Measurements from ENCODE around the gene PIK3C2G. TPM values are rescaled to one million over a fixed set of nuclear protein-coding genes. Genes with fewer than 3 reads are reported as not detected.

PIK3C2G gene
- total and polyA plus RNA-seq, 10 of the 15 experiments (the other 5 are each of a cell fraction or from before 2014, with no cell fraction given) = not detected

DNA sequence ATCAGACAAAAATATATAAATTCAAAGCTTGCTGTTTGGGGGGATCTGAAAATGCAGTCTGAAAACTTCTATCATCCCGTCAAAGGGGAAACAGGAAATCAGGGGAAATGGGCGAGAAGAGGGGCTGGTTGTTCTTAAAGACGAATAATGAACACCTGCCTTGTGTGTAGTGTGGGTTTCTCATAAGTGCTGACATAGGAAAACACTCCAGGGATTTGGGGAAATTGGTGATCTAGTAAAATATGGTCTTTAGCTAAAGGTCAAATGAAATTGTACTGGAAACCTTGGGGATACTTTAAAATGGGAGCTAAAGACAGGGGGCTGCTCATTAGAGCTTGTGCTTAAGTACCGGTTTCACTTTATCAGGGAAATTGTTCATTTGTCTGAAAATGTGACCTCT is 39.6 kb upstream of the PIK3C2G start (continued):
- TF ChIP-seq RELA (IDR thresholded peaks at IDR 0.05; ENCODE audit: borderline replicate concordance, partially characterized antibody) (no peak), NR2C2 (IDR thresholded peaks at IDR 0.05; ENCODE audit: borderline replicate concordance, control insufficient read depth, insufficient read length, low read depth) (no peak), CHD1 (IDR thresholded peaks at IDR 0.05; ENCODE audit: low read depth, low read length) (no peak), TCF3 (IDR thresholded peaks at IDR 0.05; ENCODE audit: borderline replicate concordance, insufficient read depth, low read depth, low read length) (no peak)
- TF ChIP-seq, protein P1, sequence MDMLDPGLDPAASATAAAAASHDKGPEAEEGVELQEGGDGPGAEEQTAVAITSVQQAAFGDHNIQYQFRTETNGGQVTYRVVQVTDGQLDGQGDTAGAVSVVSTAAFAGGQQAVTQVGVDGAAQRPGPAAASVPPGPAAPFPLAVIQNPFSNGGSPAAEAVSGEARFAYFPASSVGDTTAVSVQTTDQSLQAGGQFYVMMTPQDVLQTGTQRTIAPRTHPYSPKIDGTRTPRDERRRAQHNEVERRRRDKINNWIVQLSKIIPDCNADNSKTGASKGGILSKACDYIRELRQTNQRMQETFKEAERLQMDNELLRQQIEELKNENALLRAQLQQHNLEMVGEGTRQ (IDR thresholded peaks at IDR 0.05; ENCODE audit: borderline replicate concordance, low read depth, low read length) = no peak
- TF ChIP-seq, protein P2, sequence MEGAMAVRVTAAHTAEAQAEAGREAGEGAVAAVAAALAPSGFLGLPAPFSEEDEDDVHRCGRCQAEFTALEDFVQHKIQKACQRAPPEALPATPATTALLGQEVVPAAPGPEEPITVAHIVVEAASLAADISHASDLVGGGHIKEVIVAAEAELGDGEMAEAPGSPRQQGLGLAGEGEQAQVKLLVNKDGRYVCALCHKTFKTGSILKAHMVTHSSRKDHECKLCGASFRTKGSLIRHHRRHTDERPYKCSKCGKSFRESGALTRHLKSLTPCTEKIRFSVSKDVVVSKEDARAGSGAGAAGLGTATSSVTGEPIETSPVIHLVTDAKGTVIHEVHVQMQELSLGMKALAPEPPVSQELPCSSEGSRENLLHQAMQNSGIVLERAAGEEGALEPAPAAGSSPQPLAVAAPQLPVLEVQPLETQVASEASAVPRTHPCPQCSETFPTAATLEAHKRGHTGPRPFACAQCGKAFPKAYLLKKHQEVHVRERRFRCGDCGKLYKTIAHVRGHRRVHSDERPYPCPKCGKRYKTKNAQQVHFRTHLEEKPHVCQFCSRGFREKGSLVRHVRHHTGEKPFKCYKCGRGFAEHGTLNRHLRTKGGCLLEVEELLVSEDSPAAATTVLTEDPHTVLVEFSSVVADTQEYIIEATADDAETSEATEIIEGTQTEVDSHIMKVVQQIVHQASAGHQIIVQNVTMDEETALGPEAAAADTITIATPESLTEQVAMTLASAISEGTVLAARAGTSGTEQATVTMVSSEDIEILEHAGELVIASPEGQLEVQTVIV (IDR thresholded peaks at IDR 0.05; ENCODE audit: borderline replicate concordance, partially characterized antibody) = no peak
- TF ChIP-seq, protein P3, sequence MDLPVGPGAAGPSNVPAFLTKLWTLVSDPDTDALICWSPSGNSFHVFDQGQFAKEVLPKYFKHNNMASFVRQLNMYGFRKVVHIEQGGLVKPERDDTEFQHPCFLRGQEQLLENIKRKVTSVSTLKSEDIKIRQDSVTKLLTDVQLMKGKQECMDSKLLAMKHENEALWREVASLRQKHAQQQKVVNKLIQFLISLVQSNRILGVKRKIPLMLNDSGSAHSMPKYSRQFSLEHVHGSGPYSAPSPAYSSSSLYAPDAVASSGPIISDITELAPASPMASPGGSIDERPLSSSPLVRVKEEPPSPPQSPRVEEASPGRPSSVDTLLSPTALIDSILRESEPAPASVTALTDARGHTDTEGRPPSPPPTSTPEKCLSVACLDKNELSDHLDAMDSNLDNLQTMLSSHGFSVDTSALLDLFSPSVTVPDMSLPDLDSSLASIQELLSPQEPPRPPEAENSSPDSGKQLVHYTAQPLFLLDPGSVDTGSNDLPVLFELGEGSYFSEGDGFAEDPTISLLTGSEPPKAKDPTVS (IDR thresholded peaks at IDR 0.05; ENCODE audit: low read depth, low read length) = no peak

Measured in GM12878 (cell line).